ENCODE results near the gene RPGRIP1.

DNA sequence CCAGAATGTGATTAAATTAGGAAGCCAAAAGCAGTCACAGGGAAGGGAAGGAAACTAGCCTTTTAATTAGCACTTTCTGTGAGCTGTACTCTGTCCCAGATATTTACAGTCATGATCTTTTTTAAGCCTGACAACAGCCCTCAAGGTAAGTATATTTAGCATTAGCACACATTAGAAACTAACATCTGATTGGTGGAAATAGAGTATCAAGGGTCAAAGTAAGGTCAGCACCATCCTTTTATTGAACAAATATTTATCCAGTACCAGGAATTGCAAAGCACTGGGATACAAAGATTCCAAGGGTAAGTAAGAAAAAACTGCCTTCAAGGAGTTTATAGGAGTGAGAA is 28.2 kb downstream of the RPGRIP1 start:
- TF ChIP-seq, protein P1, sequence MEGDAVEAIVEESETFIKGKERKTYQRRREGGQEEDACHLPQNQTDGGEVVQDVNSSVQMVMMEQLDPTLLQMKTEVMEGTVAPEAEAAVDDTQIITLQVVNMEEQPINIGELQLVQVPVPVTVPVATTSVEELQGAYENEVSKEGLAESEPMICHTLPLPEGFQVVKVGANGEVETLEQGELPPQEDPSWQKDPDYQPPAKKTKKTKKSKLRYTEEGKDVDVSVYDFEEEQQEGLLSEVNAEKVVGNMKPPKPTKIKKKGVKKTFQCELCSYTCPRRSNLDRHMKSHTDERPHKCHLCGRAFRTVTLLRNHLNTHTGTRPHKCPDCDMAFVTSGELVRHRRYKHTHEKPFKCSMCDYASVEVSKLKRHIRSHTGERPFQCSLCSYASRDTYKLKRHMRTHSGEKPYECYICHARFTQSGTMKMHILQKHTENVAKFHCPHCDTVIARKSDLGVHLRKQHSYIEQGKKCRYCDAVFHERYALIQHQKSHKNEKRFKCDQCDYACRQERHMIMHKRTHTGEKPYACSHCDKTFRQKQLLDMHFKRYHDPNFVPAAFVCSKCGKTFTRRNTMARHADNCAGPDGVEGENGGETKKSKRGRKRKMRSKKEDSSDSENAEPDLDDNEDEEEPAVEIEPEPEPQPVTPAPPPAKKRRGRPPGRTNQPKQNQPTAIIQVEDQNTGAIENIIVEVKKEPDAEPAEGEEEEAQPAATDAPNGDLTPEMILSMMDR (IDR thresholded peaks at IDR 0.05), result no peak
- no peak for TF ChIP-seq POLR2A (IDR thresholded peaks at IDR 0.05)
